ENCODE results near the gene EARS2.
"Not testable (repeated sequence)": the region's sequence is repeated elsewhere in the genome, so short reads cannot be mapped to it uniquely, and the experiment has no call there.

The EARS2 gene

GRCh38 chr16:23485841-23486240 lies 71.3 kb downstream of the EARS2 start:
- H3K4me1 ChIP-seq (ENCODE audit: insufficient read depth, insufficient read length) = no peaks in the 10 kb centered on the region

GRCh38 chr16:23485257-23485614 lies 71.9 kb downstream of the EARS2 start:
- TF ChIP-seq ZNF274 (IDR thresholded peaks at IDR 0.05; ENCODE audit: low read depth, low read length) (no peak), SUZ12 (IDR thresholded peaks at IDR 0.05; ENCODE audit: extremely low read depth, insufficient read depth, insufficient read length) (no peak), YY1 (IDR thresholded peaks at IDR 0.05; ENCODE audit: insufficient read depth, insufficient read length) (no peak)
- Histone ChIP-seq H3K27me3 (ENCODE audit: insufficient read depth, insufficient read length) (no peaks in the 10 kb centered on the region), H3K36me3 (ENCODE audit: insufficient read depth, insufficient read length, low read length) (peaks cover 98% of the 10 kb centered on the region), H3K9ac (ENCODE audit: insufficient read length, low read depth) (no peak overlapping the region), H3K4me1 (ENCODE audit: insufficient read depth, insufficient read length) (no peaks in the 10 kb centered on the region), H3K9me3 (ENCODE audit: insufficient read depth, low read length) (no peaks in the 10 kb centered on the region), H3K4me3 (ENCODE audit: insufficient read length, low read depth) (no peak overlapping the region)
- DNase-seq (ENCODE audit: low read depth, low spot score) = no peak

More at GRCh38 chr16:23485841-23486240, 71.3 kb downstream of the EARS2 start:
- H3K4me3 ChIP-seq (ENCODE audit: insufficient read length, low read depth) = no peak overlapping the region
- H3K36me3 ChIP-seq (ENCODE audit: insufficient read depth, insufficient read length, low read length) = peaks cover 96% of the 10 kb centered on the region
- H3K9me3 ChIP-seq (ENCODE audit: insufficient read depth, low read length) = no peaks in the 10 kb centered on the region
- no peak for TF ChIP-seq SUZ12 (IDR thresholded peaks at IDR 0.05; ENCODE audit: extremely low read depth, insufficient read depth, insufficient read length)
- TF ChIP-seq ZNF274 (IDR thresholded peaks at IDR 0.05; ENCODE audit: low read depth, low read length) = no peak
- no peak for TF ChIP-seq YY1 (IDR thresholded peaks at IDR 0.05; ENCODE audit: insufficient read depth, insufficient read length)
- no peak for DNase-seq (ENCODE audit: low read depth, low spot score)
- no peaks in the 10 kb centered on the region for H3K27me3 ChIP-seq (ENCODE audit: insufficient read depth, insufficient read length)
- no peak overlapping the region for H3K9ac ChIP-seq (ENCODE audit: insufficient read length, low read depth)

- no peak overlapping the region for H3K9ac ChIP-seq (ENCODE audit: insufficient read length, low read depth)
- no peak for DNase-seq (ENCODE audit: low read depth, low spot score)
- H3K9me3 ChIP-seq (ENCODE audit: insufficient read depth, low read length) = no peaks in the 10 kb centered on the region
- peaks cover 98% of the 10 kb centered on the region for H3K36me3 ChIP-seq (ENCODE audit: insufficient read depth, insufficient read length, low read length)
- no peak overlapping the region for H3K4me3 ChIP-seq (ENCODE audit: insufficient read length, low read depth)
- no peaks in the 10 kb centered on the region for H3K4me1 ChIP-seq (ENCODE audit: insufficient read depth, insufficient read length)
- H3K27me3 ChIP-seq (ENCODE audit: insufficient read depth, insufficient read length) = no peaks in the 10 kb centered on the region
- no peak for TF ChIP-seq ZNF274 (IDR thresholded peaks at IDR 0.05; ENCODE audit: low read depth, low read length)
- TF ChIP-seq YY1 (IDR thresholded peaks at IDR 0.05; ENCODE audit: insufficient read depth, insufficient read length) = no peak
- no peak for TF ChIP-seq SUZ12 (IDR thresholded peaks at IDR 0.05; ENCODE audit: extremely low read depth, insufficient read depth, insufficient read length)
These were observed 72.5 kb downstream of the EARS2 start for GRCh38 chr16:23484510-23485256.

- H3K4me1 ChIP-seq (ENCODE audit: insufficient read depth, insufficient read length); H3K9ac ChIP-seq (ENCODE audit: insufficient read length, low read depth); H3K27me3 ChIP-seq (ENCODE audit: insufficient read depth, insufficient read length); H3K9me3 ChIP-seq (ENCODE audit: insufficient read depth, low read length); H3K4me3 ChIP-seq (ENCODE audit: insufficient read length, low read depth); DNase-seq (ENCODE audit: low read depth, low spot score): not testable (repeated sequence)
- peaks cover 98% of the 10 kb centered on the region for H3K36me3 ChIP-seq (ENCODE audit: insufficient read depth, insufficient read length, low read length)
These were observed 73.7 kb downstream of the EARS2 start for GRCh38 chr16:23483492-23483891.

- Histone ChIP-seq H3K4me3 (ENCODE audit: insufficient read length, low read depth) (no peak overlapping the region), H3K27me3 (ENCODE audit: insufficient read depth, insufficient read length) (no peaks in the 10 kb centered on the region), H3K9me3 (ENCODE audit: insufficient read depth, low read length) (no peaks in the 10 kb centered on the region), H3K4me1 (ENCODE audit: insufficient read depth, insufficient read length) (no peaks in the 10 kb centered on the region), H3K36me3 (ENCODE audit: insufficient read depth, insufficient read length, low read length) (peaks cover 95% of the 10 kb centered on the region), H3K9ac (ENCODE audit: insufficient read length, low read depth) (no peak overlapping the region)
- no peak for TF ChIP-seq YY1 (IDR thresholded peaks at IDR 0.05; ENCODE audit: insufficient read depth, insufficient read length)
- TF ChIP-seq SUZ12 (IDR thresholded peaks at IDR 0.05; ENCODE audit: extremely low read depth, insufficient read depth, insufficient read length) = no peak
- no peak for TF ChIP-seq ZNF274 (IDR thresholded peaks at IDR 0.05; ENCODE audit: low read depth, low read length)
- DNase-seq (ENCODE audit: low read depth, low spot score) = no peak
These were observed 74.4 kb downstream of the EARS2 start for GRCh38 chr16:23482778-23483177.

- Histone ChIP-seq H3K9ac (ENCODE audit: insufficient read length, low read depth) (no peak overlapping the region), H3K4me3 (ENCODE audit: insufficient read length, low read depth) (no peak overlapping the region), H3K27me3 (ENCODE audit: insufficient read depth, insufficient read length) (no peaks in the 10 kb centered on the region), H3K4me1 (ENCODE audit: insufficient read depth, insufficient read length) (no peaks in the 10 kb centered on the region), H3K9me3 (ENCODE audit: insufficient read depth, low read length) (no peaks in the 10 kb centered on the region), H3K36me3 (ENCODE audit: insufficient read depth, insufficient read length, low read length) (peaks cover 92% of the 10 kb centered on the region)
- TF ChIP-seq ZNF274 (IDR thresholded peaks at IDR 0.05; ENCODE audit: low read depth, low read length) = no peak
- no peak for TF ChIP-seq YY1 (IDR thresholded peaks at IDR 0.05; ENCODE audit: insufficient read depth, insufficient read length)
- TF ChIP-seq SUZ12 (IDR thresholded peaks at IDR 0.05; ENCODE audit: extremely low read depth, insufficient read depth, insufficient read length) = no peak
- no peak for DNase-seq (ENCODE audit: low read depth, low spot score)
These were observed 76.9 kb downstream of the EARS2 start for GRCh38 chr16:23480257-23480656.

- no peak for TF ChIP-seq YY1 (IDR thresholded peaks at IDR 0.05; ENCODE audit: insufficient read depth, insufficient read length)
- TF ChIP-seq ZNF274 (IDR thresholded peaks at IDR 0.05; ENCODE audit: low read depth, low read length) = no peak
- TF ChIP-seq SUZ12 (IDR thresholded peaks at IDR 0.05; ENCODE audit: extremely low read depth, insufficient read depth, insufficient read length) = no peak
- H3K9ac ChIP-seq (ENCODE audit: insufficient read length, low read depth) = no peak overlapping the region
- H3K4me3 ChIP-seq (ENCODE audit: insufficient read length, low read depth) = no peak overlapping the region
- H3K9me3 ChIP-seq (ENCODE audit: insufficient read depth, low read length) = no peaks in the 10 kb centered on the region
- H3K27me3 ChIP-seq (ENCODE audit: insufficient read depth, insufficient read length) = no peaks in the 10 kb centered on the region
- H3K4me1 ChIP-seq (ENCODE audit: insufficient read depth, insufficient read length) = no peaks in the 10 kb centered on the region
- H3K36me3 ChIP-seq (ENCODE audit: insufficient read depth, insufficient read length, low read length) = peaks cover 92% of the 10 kb centered on the region
- DNase-seq (ENCODE audit: low read depth, low spot score) = no peak
These were observed 78.0 kb downstream of the EARS2 start for GRCh38 chr16:23479138-23479537.
